ENCODE results near the gene MUC2. TPM values are rescaled to one million over a fixed set of nuclear protein-coding genes. Genes with fewer than 3 reads are reported as not detected.

The MUC2 gene
- total and polyA plus RNA-seq, 2 of the 13 experiments (the other 11 are each of a cell fraction or from before 2014, with no cell fraction given), result not detected

DNA sequence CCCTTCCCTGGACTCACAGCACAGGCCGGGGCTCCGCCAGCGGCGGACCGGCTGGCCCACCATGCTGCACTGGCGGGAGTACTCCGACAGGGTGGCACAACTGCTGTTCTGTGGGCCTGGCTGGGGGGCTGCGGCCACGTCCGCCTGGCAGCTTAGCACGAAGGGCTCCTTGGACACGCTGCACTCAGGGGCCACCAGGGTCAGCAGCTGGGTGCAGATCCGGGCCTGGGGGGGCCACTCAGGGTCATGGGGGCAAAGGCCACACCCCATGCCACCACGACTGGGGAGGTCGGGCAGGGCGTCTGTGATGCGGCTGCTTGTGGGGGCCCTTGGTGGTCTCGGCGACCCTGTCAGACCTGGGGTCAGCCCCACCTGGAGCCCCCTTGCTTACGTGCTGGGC, 44.1 kb upstream of the MUC2 start:
- no peak for FAIRE-seq
- WGBS (ENCODE audit: low lambda C conversion rate), result no CpG with 5 or more reads among the region's 20 CpGs
- ChIA-PET CTCF (ENCODE audit: low intra/inter-chr PET ratio, low total read pairs) (no interaction called here), POLR2A (no interaction called here)
- H3K9ac ChIP-seq (ENCODE audit: insufficient read depth, low read depth, low read length), result no peak overlapping the region
- H3K4me3 ChIP-seq (replicated peaks in 1 of 3; ENCODE audit: insufficient read depth in 1 of 3, low read depth in 2 of 3, low read length in 3 of 3), result no peak overlapping the region
- no peaks in the 10 kb centered on the region for H4K20me1 ChIP-seq (ENCODE audit: insufficient read depth, low read length)
- no peaks in the 10 kb centered on the region for H3K9me3 ChIP-seq (ENCODE audit: low read length)
- no peak for DNase-seq (ENCODE audit: low spot score)
- H3K79me2 ChIP-seq (ENCODE audit: insufficient read depth, low read length), result no peaks in the 10 kb centered on the region
- no TSS peak for BruUV-seq (replicated peaks)
- peak; percentile 18 for ATAC-seq
- H3K36me3 ChIP-seq (replicated peaks in 1 of 2; ENCODE audit: control insufficient read depth in 1 of 2, insufficient read depth in 2 of 2, low read length in 2 of 2), result no peaks in the 10 kb centered on the region
- peaks cover 27 to 57% of the 10 kb centered on the region in 2 experiments; a peak in 4 of 5 replicates for H3K27me3 ChIP-seq (ENCODE audit: control insufficient read depth in 1 of 2, insufficient read depth in 2 of 2, low read length in 2 of 2)
- peaks cover 7% of the 10 kb centered on the region; the same call in 1 of the 2 replicates for H3K4me1 ChIP-seq (ENCODE audit: insufficient read depth, low read length)
- H3K27ac ChIP-seq (ENCODE audit: extremely low read length, insufficient read depth, low read length), result no peak overlapping the region
- in situ Hi-C loops (cut with HindIII; ENCODE audit: extremely low pct_ligation_motif_present, low pct_unique_long_range_greater_than_20kb) (no loop called here), intact Hi-C loops (cut with micrococcal nuclease; ENCODE audit: unreplicated experiment) (no loop called here)
- H2AFZ ChIP-seq (ENCODE audit: low read length), result no peak overlapping the region
- no peak for TF ChIP-seq ZNF354B (CRISPR knock-in tag; IDR thresholded peaks at IDR 0.05)
- no peak for TF ChIP-seq ZNF331 (CRISPR knock-in tag; IDR thresholded peaks at IDR 0.05)
- no peak for TF ChIP-seq FOSL1 (CRISPR knock-in tag; IDR thresholded peaks at IDR 0.05; ENCODE audit: borderline replicate concordance)
- no peak for TF ChIP-seq ZNF441 (CRISPR knock-in tag; IDR thresholded peaks at IDR 0.05; ENCODE audit: borderline replicate concordance)
- TF ChIP-seq BRCA1 (CRISPR knock-in tag; IDR thresholded peaks at IDR 0.05), result no peak
- no peak for TF ChIP-seq GATAD1 (CRISPR knock-in tag; IDR thresholded peaks at IDR 0.05)
- TF ChIP-seq, protein P1, sequence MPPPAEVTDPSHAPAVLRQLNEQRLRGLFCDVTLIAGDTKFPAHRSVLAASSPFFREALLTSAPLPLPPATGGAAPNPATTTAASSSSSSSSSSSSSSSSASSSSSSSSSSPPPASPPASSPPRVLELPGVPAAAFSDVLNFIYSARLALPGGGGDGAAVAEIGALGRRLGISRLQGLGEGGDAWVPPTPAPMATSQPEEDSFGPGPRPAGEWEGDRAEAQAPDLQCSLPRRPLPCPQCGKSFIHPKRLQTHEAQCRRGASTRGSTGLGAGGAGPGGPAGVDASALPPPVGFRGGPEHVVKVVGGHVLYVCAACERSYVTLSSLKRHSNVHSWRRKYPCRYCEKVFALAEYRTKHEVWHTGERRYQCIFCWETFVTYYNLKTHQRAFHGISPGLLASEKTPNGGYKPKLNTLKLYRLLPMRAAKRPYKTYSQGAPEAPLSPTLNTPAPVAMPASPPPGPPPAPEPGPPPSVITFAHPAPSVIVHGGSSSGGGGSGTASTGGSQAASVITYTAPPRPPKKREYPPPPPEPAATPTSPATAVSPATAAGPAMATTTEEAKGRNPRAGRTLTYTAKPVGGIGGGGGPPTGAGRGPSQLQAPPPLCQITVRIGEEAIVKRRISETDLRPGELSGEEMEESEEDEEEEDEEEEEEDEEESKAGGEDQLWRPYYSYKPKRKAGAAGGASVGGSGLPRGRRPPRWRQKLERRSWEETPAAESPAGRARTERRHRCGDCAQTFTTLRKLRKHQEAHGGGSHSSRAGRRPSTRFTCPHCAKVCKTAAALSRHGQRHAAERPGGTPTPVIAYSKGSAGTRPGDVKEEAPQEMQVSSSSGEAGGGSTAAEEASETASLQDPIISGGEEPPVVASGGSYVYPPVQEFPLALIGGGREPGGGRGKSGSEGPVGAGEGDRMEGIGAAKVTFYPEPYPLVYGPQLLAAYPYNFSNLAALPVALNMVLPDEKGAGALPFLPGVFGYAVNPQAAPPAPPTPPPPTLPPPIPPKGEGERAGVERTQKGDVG (CRISPR knock-in tag; IDR thresholded peaks at IDR 0.05; ENCODE audit: borderline replicate concordance), result no peak
- no peak for TF ChIP-seq KLF6 (CRISPR knock-in tag; IDR thresholded peaks at IDR 0.05)
- no peak for TF ChIP-seq ZBTB3 (CRISPR knock-in tag; IDR thresholded peaks at IDR 0.05; ENCODE audit: borderline replicate concordance, low read depth)
- no peak for TF ChIP-seq ZNF605 (CRISPR knock-in tag; IDR thresholded peaks at IDR 0.05)
- TF ChIP-seq, protein P2, sequence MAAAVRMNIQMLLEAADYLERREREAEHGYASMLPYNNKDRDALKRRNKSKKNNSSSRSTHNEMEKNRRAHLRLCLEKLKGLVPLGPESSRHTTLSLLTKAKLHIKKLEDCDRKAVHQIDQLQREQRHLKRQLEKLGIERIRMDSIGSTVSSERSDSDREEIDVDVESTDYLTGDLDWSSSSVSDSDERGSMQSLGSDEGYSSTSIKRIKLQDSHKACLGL (CRISPR knock-in tag; IDR thresholded peaks at IDR 0.05), result no peak
- no peak for TF ChIP-seq ZNF598 (CRISPR knock-in tag; IDR thresholded peaks at IDR 0.05; ENCODE audit: borderline replicate concordance)
- no peak overlapping the region for H3K4me2 ChIP-seq (ENCODE audit: low read depth, low read length)

All from HepG2 (cell line).